Coronary artery (tissue), 2 donors: ENCODE results near the gene EPHA5.

Source experiments
- DNase-seq: peaks from one replicate; pipeline ENCODE4 v3.0.0-alpha.2; 2017; ENCODE audit warnings: low spot score
- H3K27ac ChIP-seq, 2 donors: fragments of 200-600 bp; sonication (generic); one replicate each; pipeline ENCODE4 v1.5.1; 2016 to 2019
- H3K4me3 ChIP-seq: fragments of 200-600 bp; sonication (generic); 2 replicates; pipeline ENCODE4 v1.5.1; 2016; ENCODE audit warnings: mild to moderate bottlenecking, moderate library complexity
- TF ChIP-seq, protein P1 (sequence below): fragments of 200-600 bp; sonication (generic); IDR thresholded peaks from one replicate; pipeline ENCODE4 v1.5.1; 2019; ENCODE audit warnings: antibody characterized with exemption

The EPHA5 gene

DNA sequence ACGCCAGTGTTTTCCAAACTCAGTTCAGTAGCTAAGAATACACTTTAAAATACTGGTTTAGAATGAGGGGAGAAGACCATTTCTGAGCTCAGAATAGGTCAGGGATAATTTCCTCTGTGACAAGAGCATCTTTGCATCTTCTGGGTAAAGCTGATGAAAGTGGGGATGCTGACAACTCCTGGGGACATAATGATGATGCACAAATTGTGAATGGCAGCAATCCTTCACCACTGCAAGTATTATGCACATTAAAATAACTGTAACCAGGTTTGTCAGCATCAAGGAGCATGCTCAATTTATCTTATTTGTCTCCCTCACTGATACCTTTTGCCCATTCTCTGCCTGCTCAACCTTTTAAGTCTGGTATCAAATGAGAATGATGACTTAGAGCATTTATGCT is 248.2 kb downstream of the EPHA5 start:
- no peak overlapping the region for H3K4me3 ChIP-seq
- TF ChIP-seq, protein P1, sequence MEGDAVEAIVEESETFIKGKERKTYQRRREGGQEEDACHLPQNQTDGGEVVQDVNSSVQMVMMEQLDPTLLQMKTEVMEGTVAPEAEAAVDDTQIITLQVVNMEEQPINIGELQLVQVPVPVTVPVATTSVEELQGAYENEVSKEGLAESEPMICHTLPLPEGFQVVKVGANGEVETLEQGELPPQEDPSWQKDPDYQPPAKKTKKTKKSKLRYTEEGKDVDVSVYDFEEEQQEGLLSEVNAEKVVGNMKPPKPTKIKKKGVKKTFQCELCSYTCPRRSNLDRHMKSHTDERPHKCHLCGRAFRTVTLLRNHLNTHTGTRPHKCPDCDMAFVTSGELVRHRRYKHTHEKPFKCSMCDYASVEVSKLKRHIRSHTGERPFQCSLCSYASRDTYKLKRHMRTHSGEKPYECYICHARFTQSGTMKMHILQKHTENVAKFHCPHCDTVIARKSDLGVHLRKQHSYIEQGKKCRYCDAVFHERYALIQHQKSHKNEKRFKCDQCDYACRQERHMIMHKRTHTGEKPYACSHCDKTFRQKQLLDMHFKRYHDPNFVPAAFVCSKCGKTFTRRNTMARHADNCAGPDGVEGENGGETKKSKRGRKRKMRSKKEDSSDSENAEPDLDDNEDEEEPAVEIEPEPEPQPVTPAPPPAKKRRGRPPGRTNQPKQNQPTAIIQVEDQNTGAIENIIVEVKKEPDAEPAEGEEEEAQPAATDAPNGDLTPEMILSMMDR, result no peak
- no peak for DNase-seq
- H3K27ac ChIP-seq, result no peak overlapping the region

DNA sequence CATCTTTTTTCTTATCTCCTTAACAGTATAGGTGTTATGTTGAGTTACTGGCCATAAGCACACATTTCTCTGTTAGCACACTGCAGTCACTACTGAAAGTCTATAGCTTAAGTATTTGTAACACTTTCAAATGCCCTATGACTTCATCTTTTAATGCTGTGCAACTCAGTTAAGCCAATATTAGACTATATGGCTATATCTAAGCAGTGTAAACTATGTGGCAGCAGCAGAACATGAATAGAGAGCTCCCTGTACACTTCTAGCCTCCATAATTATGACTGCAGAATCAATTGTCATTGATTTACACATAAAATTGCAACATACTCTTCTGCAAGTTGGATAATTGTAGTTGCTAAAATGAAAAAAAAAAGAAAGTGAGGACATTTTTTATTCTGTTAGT is 250.3 kb downstream of the EPHA5 start:
- Histone ChIP-seq H3K4me3 (no peak overlapping the region), H3K27ac (no peak overlapping the region)
- no peak for DNase-seq
- TF ChIP-seq, protein P1, result no peak

DNA sequence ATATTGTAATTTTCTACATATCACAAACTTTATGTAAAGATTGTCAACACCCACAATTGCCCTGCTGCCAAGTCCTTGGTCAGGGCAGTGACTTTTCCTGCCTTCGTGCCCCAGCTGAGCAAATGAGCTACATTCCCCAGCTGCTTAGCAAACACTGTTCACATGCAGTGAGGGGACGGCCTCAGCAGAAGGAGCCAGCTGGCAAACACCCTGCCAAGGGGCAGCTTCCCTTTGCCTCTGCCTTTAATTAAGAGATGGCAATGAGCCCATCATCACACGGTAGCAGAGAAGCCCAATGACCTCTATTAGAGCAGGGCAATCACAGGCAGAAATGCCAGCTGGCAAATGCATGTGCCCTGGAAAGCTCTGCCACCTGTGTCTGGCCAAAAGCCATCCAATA is 253.4 kb downstream of the EPHA5 start:
- TF ChIP-seq, protein P1, result no peak
- no peak overlapping the region for H3K4me3 ChIP-seq
- H3K27ac ChIP-seq, result no peak overlapping the region
- no peak for DNase-seq

DNA sequence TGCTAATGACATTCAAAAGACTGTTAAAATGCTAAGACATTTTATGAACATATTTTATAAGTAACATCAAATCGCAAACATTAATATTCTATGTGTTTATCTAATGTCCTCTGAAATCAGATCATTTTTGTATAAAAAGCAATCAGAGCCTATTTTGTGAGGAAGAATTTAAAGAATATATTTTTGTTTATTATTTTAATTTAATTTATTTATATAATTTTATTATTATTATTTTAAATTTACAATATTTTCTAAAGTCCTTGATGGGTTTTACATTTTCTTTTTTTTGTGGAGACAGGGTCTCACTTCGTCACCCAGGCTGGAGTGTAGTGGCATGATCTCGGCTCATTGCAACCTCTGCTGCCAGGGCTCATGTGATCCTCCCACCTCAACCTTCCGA is 262.8 kb downstream of the EPHA5 start:
- DNase-seq, result no peak
- H3K4me3 ChIP-seq, result no peak overlapping the region
- TF ChIP-seq, protein P1, result no peak

DNA sequence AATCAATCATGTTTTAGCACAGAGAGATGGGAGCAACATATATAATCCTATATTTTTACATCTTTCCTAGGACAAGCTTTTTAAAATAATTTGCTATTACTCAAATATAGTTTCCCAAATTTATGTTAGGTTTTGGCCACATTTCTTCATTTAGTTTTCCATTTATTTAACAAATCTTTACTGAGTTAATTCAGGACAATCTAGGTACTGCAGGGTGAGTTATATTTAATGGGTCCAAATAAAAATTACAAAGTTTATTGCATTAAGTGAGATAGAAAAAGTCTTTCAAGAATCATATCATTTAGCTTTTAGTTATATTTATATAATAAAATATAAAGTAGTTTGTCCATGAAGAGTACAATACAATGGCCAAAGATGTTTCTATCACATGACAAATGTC is 269.2 kb downstream of the EPHA5 start:
- no peak overlapping the region for H3K4me3 ChIP-seq
- DNase-seq, result no peak
- TF ChIP-seq, protein P1, result no peak
- no peak overlapping the region for H3K27ac ChIP-seq

More for the DNA sequence above, 262.8 kb downstream of the EPHA5 start:
- no peak overlapping the region for H3K27ac ChIP-seq

DNA sequence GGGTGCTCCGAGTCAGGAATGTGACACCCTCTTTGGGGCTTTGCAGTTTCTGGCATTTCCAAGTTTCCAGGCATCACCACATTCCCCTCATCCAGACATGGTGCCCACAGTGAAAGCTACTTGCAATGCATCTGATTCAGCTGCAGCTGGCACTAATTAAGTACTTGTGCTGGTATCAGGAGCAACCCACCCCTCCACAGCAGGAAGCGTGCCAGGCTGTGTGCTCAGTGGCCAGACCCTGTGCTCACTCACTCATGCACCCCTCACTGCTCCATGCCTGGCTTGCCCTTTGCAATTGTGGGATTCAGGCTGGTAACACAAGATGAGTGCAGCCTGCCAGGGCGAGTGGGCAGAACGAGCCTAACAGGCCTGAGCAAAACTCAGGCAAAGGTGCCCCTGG is 271.2 kb downstream of the EPHA5 start:
- Histone ChIP-seq H3K4me3 (no peak overlapping the region), H3K27ac (no peak overlapping the region)
- TF ChIP-seq, protein P1, result no peak
- no peak for DNase-seq

DNA sequence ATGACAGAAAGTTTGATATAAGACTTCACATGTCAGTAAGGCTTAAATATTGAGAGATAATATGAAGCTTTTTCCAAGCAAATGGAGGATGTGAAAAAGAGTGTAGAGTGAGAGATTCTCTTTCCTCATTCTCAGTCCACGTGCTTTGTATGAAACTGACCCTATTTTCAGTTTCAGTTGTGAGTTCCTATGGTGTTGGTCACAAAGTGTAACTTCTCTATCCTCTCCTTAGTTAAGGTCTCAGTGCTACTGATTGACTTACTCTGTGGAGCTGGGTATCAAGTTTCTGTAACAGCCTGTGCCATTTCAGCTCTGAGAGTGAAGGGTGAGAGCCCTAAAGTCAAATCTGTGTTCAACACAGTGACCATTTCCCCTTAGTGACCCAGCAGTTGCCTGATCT is 277.2 kb downstream of the EPHA5 start:
- Histone ChIP-seq H3K4me3 (no peak overlapping the region), H3K27ac (no peak overlapping the region)
- no peak for DNase-seq
- TF ChIP-seq, protein P1, result no peak
